ENCODE data around the gene SGMS2.
"Not testable (repeated sequence)": the region's sequence is repeated elsewhere in the genome, so short reads cannot be mapped to it uniquely, and the experiment has no call there.

The SGMS2 gene

GRCh38 chr4:107900508-107900907 lies 75.8 kb downstream of the SGMS2 start:
- TF ChIP-seq CTCF (IDR thresholded peaks at IDR 0.05; ENCODE audit: low read length, missing control alignments), result no peak
- H3K4me3 ChIP-seq (replicated peaks; ENCODE audit: low read depth, low read length), result no peak overlapping the region
- no peak for DNase-seq (ENCODE audit: low read depth)

- H3K4me3 ChIP-seq (replicated peaks; ENCODE audit: low read depth, low read length), result no peak overlapping the region
- TF ChIP-seq CTCF (IDR thresholded peaks at IDR 0.05; ENCODE audit: low read length, missing control alignments), result no peak
- no peak for DNase-seq (ENCODE audit: low read depth)
Observed at GRCh38 chr4:107901213-107901934, 76.6 kb downstream of the SGMS2 start.

- DNase-seq (ENCODE audit: low read depth), result no peak
- TF ChIP-seq CTCF (IDR thresholded peaks at IDR 0.05; ENCODE audit: low read length, missing control alignments), result no peak
- no peak overlapping the region for H3K4me3 ChIP-seq (replicated peaks; ENCODE audit: low read depth, low read length)
Observed at GRCh38 chr4:107902715-107903114, 78.0 kb downstream of the SGMS2 start.

GRCh38 chr4:107905082-107905481 lies 80.3 kb downstream of the SGMS2 start:
- not testable (repeated sequence) for DNase-seq (ENCODE audit: low read depth)

GRCh38 chr4:107906458-107907100 lies 81.8 kb downstream of the SGMS2 start:
- no peak for DNase-seq (ENCODE audit: low read depth)
- no peak for TF ChIP-seq CTCF (IDR thresholded peaks at IDR 0.05; ENCODE audit: low read length, missing control alignments)
- no peak overlapping the region for H3K4me3 ChIP-seq (replicated peaks; ENCODE audit: low read depth, low read length)

More at GRCh38 chr4:107905082-107905481, 80.3 kb downstream of the SGMS2 start:
- H3K4me3 ChIP-seq (replicated peaks; ENCODE audit: low read depth, low read length), result not testable (repeated sequence)

- no peak overlapping the region for H3K4me3 ChIP-seq (replicated peaks; ENCODE audit: low read depth, low read length)
- no peak for TF ChIP-seq CTCF (IDR thresholded peaks at IDR 0.05; ENCODE audit: low read length, missing control alignments)
- no peak for DNase-seq (ENCODE audit: low read depth)
Observed at GRCh38 chr4:107908377-107908776, 83.6 kb downstream of the SGMS2 start.

- H3K4me3 ChIP-seq (replicated peaks; ENCODE audit: low read depth, low read length), result no peak overlapping the region
- peak; percentile 67 for TF ChIP-seq CTCF (IDR thresholded peaks at IDR 0.05; ENCODE audit: low read length, missing control alignments)
- peak; percentile 89 for DNase-seq (ENCODE audit: low read depth)
Observed at GRCh38 chr4:107913283-107913899, 88.7 kb downstream of the SGMS2 start.

All from fibroblast of pulmonary artery (primary cell).